GM12864 (cell line): ENCODE measurements around the gene PCNX1.

Experiments
- DNase-seq: peaks from one replicate; pipeline ENCODE4 v3.0.0-alpha.2; 2011; ENCODE audit warnings: low read depth
- H3K4me3 ChIP-seq: 2 replicates; pipeline ENCODE4 v1.5.1; 2011; ENCODE audit warnings: mild to moderate bottlenecking, low read depth, low read length, control low read depth
- CTCF ChIP-seq: IDR thresholded peaks from 2 replicates; pipeline ENCODE4 v1.5.1; 2011; ENCODE audit warnings: low read depth, mild to moderate bottlenecking, moderate library complexity, low read length, control low read depth, inconsistent platforms; ENCODE audit errors: missing control alignments

PCNX1 gene

GRCh38 chr14:70916799-70917198 is 9.5 kb downstream of the PCNX1 start:
- no peak overlapping the region for H3K4me3 ChIP-seq
- DNase-seq = no peak
- TF ChIP-seq CTCF = no peak

- no peak for TF ChIP-seq CTCF
- DNase-seq = no peak
- H3K4me3 ChIP-seq = no peak overlapping the region
These were observed 10.4 kb downstream of the PCNX1 start for GRCh38 chr14:70917633-70918032.

- no peak for TF ChIP-seq CTCF
- H3K4me3 ChIP-seq = no peak overlapping the region
- no peak for DNase-seq
These were observed 12.5 kb downstream of the PCNX1 start for GRCh38 chr14:70919774-70920173.

GRCh38 chr14:70920608-70921007 is 13.3 kb downstream of the PCNX1 start:
- no peak for DNase-seq
- no peak overlapping the region for H3K4me3 ChIP-seq
- no peak for TF ChIP-seq CTCF

- DNase-seq = no peak
- no peak for TF ChIP-seq CTCF
- H3K4me3 ChIP-seq = no peak overlapping the region
These were observed 14.4 kb downstream of the PCNX1 start for GRCh38 chr14:70921669-70922068.

- DNase-seq = no peak
- H3K4me3 ChIP-seq = no peak overlapping the region
- TF ChIP-seq CTCF = no peak
These were observed 17.3 kb downstream of the PCNX1 start for GRCh38 chr14:70924521-70924920.

- no peak for TF ChIP-seq CTCF
- DNase-seq = no peak
- no peak overlapping the region for H3K4me3 ChIP-seq
These were observed 19.1 kb downstream of the PCNX1 start for GRCh38 chr14:70926235-70926830.
